ENCODE data around the gene PLXNC1.

The PLXNC1 gene

GRCh38 chr12:94198469-94198868 is 50.1 kb downstream of the PLXNC1 start:
- TF ChIP-seq CTCF (IDR thresholded peaks at IDR 0.05; ENCODE audit: insufficient read depth, missing control alignments), result no peak
- no peak for FAIRE-seq
- DNase-seq (ENCODE audit: insufficient read length, low spot score), result no peak

GRCh38 chr12:94198872-94199271 is 50.5 kb downstream of the PLXNC1 start:
- FAIRE-seq (no peak), DNase-seq (ENCODE audit: insufficient read length, low spot score) (no peak)
- no peak for TF ChIP-seq CTCF (IDR thresholded peaks at IDR 0.05; ENCODE audit: insufficient read depth, missing control alignments)

- DNase-seq (ENCODE audit: insufficient read length, low spot score) (no peak), FAIRE-seq (no peak)
- no peak for TF ChIP-seq CTCF (IDR thresholded peaks at IDR 0.05; ENCODE audit: insufficient read depth, missing control alignments)
Measured at GRCh38 chr12:94200069-94200468, 51.7 kb downstream of the PLXNC1 start.

- TF ChIP-seq CTCF (IDR thresholded peaks at IDR 0.05; ENCODE audit: insufficient read depth, missing control alignments), result no peak
- DNase-seq (ENCODE audit: insufficient read length, low spot score) (no peak), FAIRE-seq (no peak)
Measured at GRCh38 chr12:94200695-94201094, 52.3 kb downstream of the PLXNC1 start.

GRCh38 chr12:94202245-94203180 is 54.1 kb downstream of the PLXNC1 start:
- FAIRE-seq, result no peak
- DNase-seq (ENCODE audit: insufficient read length, low spot score), result no peak

GRCh38 chr12:94203181-94203546 is 54.8 kb downstream of the PLXNC1 start:
- DNase-seq (ENCODE audit: insufficient read length, low spot score), result no peak
- no peak for TF ChIP-seq CTCF (IDR thresholded peaks at IDR 0.05; ENCODE audit: insufficient read depth, missing control alignments)
- no peak for FAIRE-seq

More at GRCh38 chr12:94202245-94203180, 54.1 kb downstream of the PLXNC1 start:
- no peak for TF ChIP-seq CTCF (IDR thresholded peaks at IDR 0.05; ENCODE audit: insufficient read depth, missing control alignments)

- no peak for TF ChIP-seq CTCF (IDR thresholded peaks at IDR 0.05; ENCODE audit: insufficient read depth, missing control alignments)
- FAIRE-seq (no peak), DNase-seq (ENCODE audit: insufficient read length, low spot score) (no peak)
Measured at GRCh38 chr12:94203796-94204195, 55.4 kb downstream of the PLXNC1 start.

All from D721Med (cell line).